Gastroesophageal sphincter (tissue), 3 donors: ENCODE data around the gene LARGE1.

Experiments used
- EP300 ChIP-seq: sonication (generic); formaldehyde crosslinking; IDR thresholded peaks from one replicate; pipeline ENCODE4 v1.6.1; 2017; ENCODE audit warnings: antibody characterized with exemption, mild to moderate bottlenecking
- POLR2A ChIP-seq, 2 donors: fragments of 450-650 bp; IDR thresholded peaks; one replicate each; pipeline ENCODE4 v1.6.1; 2017; ENCODE audit warnings: antibody characterized with exemption in 2 of 2, mild to moderate bottlenecking in 2 of 2, moderate library complexity in 1 of 2
- POLR2AphosphoS5 ChIP-seq: sonication (generic); formaldehyde crosslinking; IDR thresholded peaks from one replicate; pipeline ENCODE4 v1.6.1; 2017; ENCODE audit warnings: antibody characterized with exemption
- TF ChIP-seq, protein P1 (sequence below), 4 experiments: fragments of 200-600 bp in 2 of 4; fragments of 450-650 bp in 2 of 4; sonication (generic) in 1 of 4; IDR thresholded peaks; one replicate each; pipeline ENCODE4 v1.5.1; 2017 to 2019; ENCODE audit warnings: antibody characterized with exemption in 4 of 4, mild to moderate bottlenecking in 2 of 4, moderate library complexity in 2 of 4

DNA sequence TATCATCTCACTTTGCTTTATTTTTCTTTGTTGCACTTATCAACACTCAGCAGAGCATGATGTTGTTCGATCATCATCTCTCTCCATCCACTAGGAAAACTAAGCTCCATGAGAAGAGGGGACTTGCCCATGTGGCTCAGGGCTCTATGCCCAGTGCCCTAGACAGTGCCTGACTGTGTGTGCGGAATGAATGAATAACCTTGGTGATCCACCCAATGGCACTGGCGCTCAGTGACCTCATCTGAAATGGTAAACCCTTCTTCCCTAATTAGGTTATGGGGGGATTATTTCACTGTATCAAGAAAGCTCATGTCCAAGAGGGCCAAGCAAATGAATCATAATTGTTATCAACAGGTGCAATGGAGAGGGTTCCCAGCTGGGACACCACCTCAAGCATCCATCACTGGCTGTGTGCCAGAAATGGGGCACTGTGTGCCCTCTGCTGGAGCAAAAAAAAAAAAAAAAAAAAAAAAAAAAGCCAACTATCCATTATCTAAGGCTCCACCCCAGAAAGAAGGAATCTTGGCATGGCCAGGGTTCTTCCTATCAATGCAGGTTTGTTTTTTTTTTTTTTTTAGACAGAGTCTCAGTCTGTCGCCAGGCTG is 172.6 kb downstream of the LARGE1 start:
- TF ChIP-seq POLR2A (IDR thresholded peaks at IDR 0.05) (no peak), POLR2AphosphoS5 (no peak), EP300 (no peak)
- TF ChIP-seq, protein P1, sequence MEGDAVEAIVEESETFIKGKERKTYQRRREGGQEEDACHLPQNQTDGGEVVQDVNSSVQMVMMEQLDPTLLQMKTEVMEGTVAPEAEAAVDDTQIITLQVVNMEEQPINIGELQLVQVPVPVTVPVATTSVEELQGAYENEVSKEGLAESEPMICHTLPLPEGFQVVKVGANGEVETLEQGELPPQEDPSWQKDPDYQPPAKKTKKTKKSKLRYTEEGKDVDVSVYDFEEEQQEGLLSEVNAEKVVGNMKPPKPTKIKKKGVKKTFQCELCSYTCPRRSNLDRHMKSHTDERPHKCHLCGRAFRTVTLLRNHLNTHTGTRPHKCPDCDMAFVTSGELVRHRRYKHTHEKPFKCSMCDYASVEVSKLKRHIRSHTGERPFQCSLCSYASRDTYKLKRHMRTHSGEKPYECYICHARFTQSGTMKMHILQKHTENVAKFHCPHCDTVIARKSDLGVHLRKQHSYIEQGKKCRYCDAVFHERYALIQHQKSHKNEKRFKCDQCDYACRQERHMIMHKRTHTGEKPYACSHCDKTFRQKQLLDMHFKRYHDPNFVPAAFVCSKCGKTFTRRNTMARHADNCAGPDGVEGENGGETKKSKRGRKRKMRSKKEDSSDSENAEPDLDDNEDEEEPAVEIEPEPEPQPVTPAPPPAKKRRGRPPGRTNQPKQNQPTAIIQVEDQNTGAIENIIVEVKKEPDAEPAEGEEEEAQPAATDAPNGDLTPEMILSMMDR (IDR thresholded peaks at IDR 0.05), result no peak
